ENCODE data around the gene PTPRD. TPM values are rescaled to one million over a fixed set of nuclear protein-coding genes. Genes with fewer than 3 reads are reported as not detected.
A peak's percentile ranks its signal among the peaks of the same experiment; 100 is the strongest.

PTPRD gene
- total RNA-seq, 2 donors from 2014 or later: 97.4 to 101 TPM

GRCh38 chr9:8750639-8751051, 1862.2 kb downstream of the PTPRD start:
- Histone ChIP-seq H3K4me1 (ENCODE audit: control insufficient read depth, insufficient read depth, low read length) (peaks cover 5% of the 10 kb centered on the region), H3K36me3 (ENCODE audit: control insufficient read depth, insufficient read depth, low read length) (no peaks in the 10 kb centered on the region), H3K27ac (ENCODE audit: low read depth, low read length) (peak overlapping the region; percentile 70), H3K27me3 (ENCODE audit: control insufficient read depth, insufficient read depth, low read length, poor library complexity, severe bottlenecking) (no peaks in the 10 kb centered on the region), H3K9ac (ENCODE audit: extremely low read depth, low read length, poor library complexity, severe bottlenecking) (no peak overlapping the region), H3K4me3 (ENCODE audit: low read length) (no peak overlapping the region), H3K9me3 (ENCODE audit: control insufficient read depth, low read length) (no peaks in the 10 kb centered on the region)
- Mint-ChIP-seq H3K27ac (peak overlapping the region; percentile 48), H3K4me3 (no peak overlapping the region), H3K9me3 (peaks cover 8% of the 10 kb centered on the region), H3K27me3 (ENCODE audit: insufficient read depth) (no peaks in the 10 kb centered on the region), H3K36me3 (ENCODE audit: low read depth) (peaks cover 6% of the 10 kb centered on the region), H3K4me1 (peaks cover 39% of the 10 kb centered on the region)
- no peak for TF ChIP-seq CTCF (conservative IDR thresholded peaks at IDR 0.05)
- peak; percentile 61 for DNase-seq
- WGBS, 2 experiments (ENCODE audit: insufficient coverage in 1 of 2, insufficient read length in 1 of 2): 25 to 48% methylated on average over 1 to 2 of the region's 2 CpGs

- Mint-ChIP-seq H3K27me3 (ENCODE audit: insufficient read depth) (no peaks in the 10 kb centered on the region), H3K9me3 (peaks cover 2% of the 10 kb centered on the region), H3K4me3 (no peak overlapping the region), H3K27ac (no peak overlapping the region), H3K36me3 (ENCODE audit: low read depth) (no peaks in the 10 kb centered on the region), H3K4me1 (peaks cover 10% of the 10 kb centered on the region)
- Histone ChIP-seq H3K4me1 (ENCODE audit: control insufficient read depth, insufficient read depth, low read length) (no peaks in the 10 kb centered on the region), H3K9ac (ENCODE audit: extremely low read depth, low read length, poor library complexity, severe bottlenecking) (no peak overlapping the region), H3K9me3 (ENCODE audit: control insufficient read depth, low read length) (no peaks in the 10 kb centered on the region), H3K4me3 (ENCODE audit: low read length) (no peak overlapping the region), H3K36me3 (ENCODE audit: control insufficient read depth, insufficient read depth, low read length) (no peaks in the 10 kb centered on the region), H3K27ac (ENCODE audit: low read depth, low read length) (no peak overlapping the region), H3K27me3 (ENCODE audit: control insufficient read depth, insufficient read depth, low read length, poor library complexity, severe bottlenecking) (no peaks in the 10 kb centered on the region)
- 91 to 100% methylated on average over 1 to 5 of the region's 5 CpGs for WGBS, 2 experiments (ENCODE audit: insufficient coverage in 1 of 2, insufficient read length in 1 of 2)
- TF ChIP-seq CTCF (conservative IDR thresholded peaks at IDR 0.05): no peak
- DNase-seq: no peak
These were observed 1867.5 kb downstream of the PTPRD start for GRCh38 chr9:8745347-8745746.

- no peak for DNase-seq
- Mint-ChIP-seq H3K9me3 (no peaks in the 10 kb centered on the region), H3K27ac (no peak overlapping the region), H3K4me1 (peaks cover 15% of the 10 kb centered on the region), H3K36me3 (ENCODE audit: low read depth) (no peaks in the 10 kb centered on the region), H3K4me3 (no peak overlapping the region), H3K27me3 (ENCODE audit: insufficient read depth) (no peaks in the 10 kb centered on the region)
- TF ChIP-seq CTCF (conservative IDR thresholded peaks at IDR 0.05): no peak
- Histone ChIP-seq H3K9ac (ENCODE audit: extremely low read depth, low read length, poor library complexity, severe bottlenecking) (no peak overlapping the region), H3K4me3 (ENCODE audit: low read length) (no peak overlapping the region), H3K27me3 (ENCODE audit: control insufficient read depth, insufficient read depth, low read length, poor library complexity, severe bottlenecking) (no peaks in the 10 kb centered on the region), H3K4me1 (ENCODE audit: control insufficient read depth, insufficient read depth, low read length) (no peaks in the 10 kb centered on the region), H3K27ac (ENCODE audit: low read depth, low read length) (no peak overlapping the region), H3K9me3 (ENCODE audit: control insufficient read depth, low read length) (no peaks in the 10 kb centered on the region), H3K36me3 (ENCODE audit: control insufficient read depth, insufficient read depth, low read length) (no peaks in the 10 kb centered on the region)
- WGBS, 2 experiments (ENCODE audit: insufficient coverage in 1 of 2, insufficient read length in 1 of 2): 78 to 100% methylated on average over 1 to 2 of the region's 2 CpGs
These were observed 1873.9 kb downstream of the PTPRD start for GRCh38 chr9:8738945-8739344.

Measured in endodermal cell (in vitro differentiated cells).